Esophagus muscularis mucosa (tissue), 4 donors: ENCODE data around the gene B4GALT6. TPM values are rescaled to one million over a fixed set of nuclear protein-coding genes. Genes with fewer than 3 reads are reported as not detected.
A peak's percentile ranks its signal among the peaks of the same experiment; 100 is the strongest.

ENCODE experiments used
- DNase-seq: peaks from one replicate; pipeline ENCODE4 v3.0.0-alpha.2; 2017; ENCODE audit errors: extremely low spot score
- H3K27ac ChIP-seq, 4 donors: fragments of 200-600 bp; sonication (generic); replicated peaks in 1 of 4; 1 replicate in 3 of 4; 2 replicates in 1 of 4; pipeline ENCODE4 v1.5.1; 2016 to 2019; ENCODE audit warnings: mild to moderate bottlenecking in 1 of 4
- H3K27me3 ChIP-seq, 4 donors: fragments of 200-600 bp; sonication (generic); one replicate each; pipeline versions ENCODE4 v1.5.1 to v1.6.0; 2016 to 2019
- H3K36me3 ChIP-seq, 4 donors: fragments of 200-600 bp; sonication (generic); one replicate each; pipeline ENCODE4 v1.5.1; 2016 to 2019
- H3K4me1 ChIP-seq, 4 donors: fragments of 200-600 bp; sonication (generic); one replicate each; pipeline ENCODE4 v1.5.1; 2016 to 2019
- H3K4me3 ChIP-seq, 4 donors: fragments of 200-600 bp; sonication (generic); 1 replicate in 2 of 4; 2 replicates in 2 of 4; pipeline ENCODE4 v1.5.1; 2016 to 2019; ENCODE audit warnings: mild to moderate bottlenecking in 4 of 4, moderate library complexity in 1 of 4
- H3K9me3 ChIP-seq, 4 donors: fragments of 200-600 bp; sonication (generic); 1 replicate in 3 of 4; 2 replicates in 1 of 4; pipeline ENCODE4 v1.5.1; 2016 to 2019
- CTCF ChIP-seq, 3 experiments: fragments of 200-600 bp in 2 of 3; fragments of 450-650 bp in 1 of 3; sonication (generic) in 2 of 3; IDR thresholded peaks; one replicate each; pipeline ENCODE4 v1.5.1; 2017 to 2019; ENCODE audit warnings: antibody characterized with exemption in 3 of 3, mild to moderate bottlenecking in 2 of 3, moderate library complexity in 1 of 3
- EP300 ChIP-seq: sonication (generic); formaldehyde crosslinking; IDR thresholded peaks from one replicate; pipeline ENCODE4 v1.6.1; 2017; ENCODE audit warnings: antibody characterized with exemption
- POLR2A ChIP-seq: fragments of 450-650 bp; IDR thresholded peaks from one replicate; pipeline ENCODE4 v1.6.1; 2017; ENCODE audit warnings: antibody characterized with exemption, moderate library complexity, mild to moderate bottlenecking, low read depth
- POLR2AphosphoS5 ChIP-seq, 2 donors: sonication (generic); formaldehyde crosslinking; IDR thresholded peaks; one replicate each; pipeline ENCODE4 v1.6.1; 2017; ENCODE audit warnings: antibody characterized with exemption in 2 of 2
- WGBS: methylation state at CpG from one replicate; pipeline ENCODE4 v1.1.5; 2018; 5-methylcytosine and 5-hydroxymethylcytosine counted together
- intact Hi-C: fragments of 100-400 bp; cut with DNase I; formaldehyde crosslinking; loops from one replicate; pipeline ENCODE4 v1.15.1; 2023
- total RNA-seq, 4 donors: library from RNA; depleted of rRNA; stranded (reverse); fragments of >200 nt; gene quantifications; one replicate each; pipeline versions ENCODE4 v1.1.0 to v1.2.1, GENCODE V29; 2016

The B4GALT6 gene
- total RNA-seq, 4 donors from 2014 or later: 4.5 to 12.0 (median 8.0) TPM

DNA sequence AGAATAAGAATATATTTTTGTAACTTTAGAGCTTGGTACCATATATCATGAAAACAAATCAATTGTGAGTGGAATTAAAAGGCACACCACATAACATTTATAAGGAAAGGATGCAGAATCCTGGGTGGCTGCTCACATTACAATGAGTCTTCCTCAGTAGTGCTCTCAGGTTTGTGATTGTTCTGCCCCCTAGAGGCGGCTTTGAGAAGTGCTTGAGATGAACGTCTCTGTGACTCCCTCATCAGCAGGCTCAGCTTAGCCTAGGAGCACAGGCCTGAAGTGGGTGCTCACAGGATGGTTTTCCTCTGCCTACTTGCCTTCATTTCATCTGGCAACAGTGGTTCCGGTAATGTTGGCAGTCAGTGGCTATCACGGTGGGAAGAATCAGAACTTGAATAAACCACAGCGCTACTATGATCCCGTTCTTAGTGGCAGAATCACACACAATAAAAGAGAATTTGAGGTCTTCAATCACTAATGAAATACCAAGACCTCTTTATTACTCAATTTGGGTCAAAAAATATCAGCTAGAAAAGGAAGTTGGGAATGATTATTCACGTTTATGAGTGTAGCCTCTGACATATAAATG is 38.1 kb upstream of the B4GALT6 start:
- no peaks in the 10 kb centered on the region for H3K36me3 ChIP-seq
- peaks cover 4 to 22% (median 19%) of the 10 kb centered on the region in 4 donors for H3K4me1 ChIP-seq
- H3K27ac ChIP-seq: no peak overlapping the region
- H3K27me3 ChIP-seq: no peaks in the 10 kb centered on the region
- intact Hi-C loops: loop anchor here (2.0 to 5.0 kb wide), 2 partner anchors 35 to 166 kb away; no protein-coding TSS in a partner anchor
- WGBS: 51% methylated on average over 7 of the region's 7 CpGs
- TF ChIP-seq CTCF (IDR thresholded peaks at IDR 0.05) (peak; percentile 70 to 93 (median 77)), POLR2A (no peak)
- peak; percentile 97 for DNase-seq
- H3K4me3 ChIP-seq: no peak overlapping the region
- peaks cover 0 to 7% (median 3%) of the 10 kb centered on the region in 4 donors for H3K9me3 ChIP-seq

GRCh38 chr18:31721601-31722000 is 37.2 kb upstream of the B4GALT6 start:
- WGBS: 78% methylated on average over 3 of the region's 3 CpGs
- H3K4me3 ChIP-seq: no peak overlapping the region
- TF ChIP-seq EP300: no peak
- no peak for TF ChIP-seq CTCF (IDR thresholded peaks at IDR 0.05)
- no peak for TF ChIP-seq POLR2A
- no peak for TF ChIP-seq POLR2AphosphoS5 (IDR thresholded peaks at IDR 0.05)
- H3K27ac ChIP-seq: no peak overlapping the region
- H3K27me3 ChIP-seq: no peaks in the 10 kb centered on the region
- intact Hi-C loops: loop anchor here (5.0 kb wide), 1 partner anchor 34 kb away; no protein-coding TSS in a partner anchor
- DNase-seq: no peak
- no peaks in the 10 kb centered on the region for H3K36me3 ChIP-seq
- peaks cover 4 to 22% (median 19%) of the 10 kb centered on the region in 4 donors for H3K4me1 ChIP-seq
- H3K9me3 ChIP-seq: peaks cover 0 to 7% (median 3%) of the 10 kb centered on the region in 4 donors

GRCh38 chr18:31720867-31721266 is 36.5 kb upstream of the B4GALT6 start:
- Histone ChIP-seq H3K4me3 (no peak overlapping the region), H3K36me3 (no peaks in the 10 kb centered on the region), H3K4me1 (peaks cover 4 to 22% (median 19%) of the 10 kb centered on the region in 4 donors), H3K9me3 (peaks cover 0 to 7% (median 3%) of the 10 kb centered on the region in 4 donors), H3K27ac (no peak overlapping the region), H3K27me3 (no peaks in the 10 kb centered on the region)
- TF ChIP-seq POLR2AphosphoS5 (IDR thresholded peaks at IDR 0.05) (no peak), POLR2A (no peak), EP300 (no peak), CTCF (IDR thresholded peaks at IDR 0.05) (no peak)
- intact Hi-C loops: loop anchor here (5.0 kb wide), 1 partner anchor 34 kb away; no protein-coding TSS in a partner anchor
- no peak for DNase-seq
- WGBS: 67% methylated on average over 7 of the region's 7 CpGs

DNA sequence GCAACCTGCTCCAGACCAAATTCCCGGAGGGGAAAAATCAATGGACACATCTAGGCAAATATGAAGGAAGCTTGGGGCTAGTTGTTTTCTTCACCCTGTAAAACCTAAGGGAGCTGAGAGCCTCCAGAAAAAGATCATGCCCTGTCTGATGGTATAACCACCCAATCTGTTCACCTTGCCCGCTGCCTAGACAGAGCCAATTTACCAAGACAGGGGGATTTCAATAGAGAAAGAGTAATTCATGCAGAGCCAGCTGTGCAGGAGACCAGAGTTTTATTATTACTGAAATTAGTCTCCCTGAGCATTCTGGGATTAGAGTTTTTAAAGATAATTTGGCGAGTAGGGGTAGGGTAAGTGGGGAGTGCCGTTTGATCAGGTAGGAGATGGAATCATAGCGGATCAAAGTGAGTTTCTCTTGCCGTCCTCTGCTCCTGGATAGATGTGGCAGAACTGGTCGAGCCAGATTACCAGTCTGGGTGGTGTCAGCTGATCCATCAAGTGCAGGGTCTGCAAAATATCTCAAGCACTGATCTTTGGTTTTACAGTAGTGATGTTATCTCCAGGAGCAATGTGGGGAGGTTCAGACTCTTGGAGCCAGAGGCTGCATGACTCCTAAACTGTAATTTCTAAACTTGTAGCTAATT is 35.1 kb upstream of the B4GALT6 start:
- no peaks in the 10 kb centered on the region for H3K36me3 ChIP-seq
- no peak overlapping the region for H3K4me3 ChIP-seq
- peaks cover 0 to 7% (median 3%) of the 10 kb centered on the region in 4 donors for H3K9me3 ChIP-seq
- no peak overlapping the region for H3K27ac ChIP-seq
- TF ChIP-seq POLR2A (no peak), POLR2AphosphoS5 (IDR thresholded peaks at IDR 0.05) (no peak), CTCF (IDR thresholded peaks at IDR 0.05) (no peak), EP300 (no peak)
- 97% methylated on average over 7 of the region's 7 CpGs for WGBS
- no peak for DNase-seq
- no peaks in the 10 kb centered on the region for H3K27me3 ChIP-seq
- intact Hi-C loops: loop anchor here (5.0 kb wide), 1 partner anchor 32 kb away; no protein-coding TSS in a partner anchor
- peaks cover 0 to 15% (median 12%) of the 10 kb centered on the region in 4 donors for H3K4me1 ChIP-seq
